HG03097 (cell line): ENCODE results near the gene RAP2A.

ENCODE experiments used
- ATAC-seq: cut with Tn5 transposase; IDR thresholded peaks from one replicate; pipeline ENCODE4 v1.9.1; 2021; ENCODE audit not compliant: unreplicated experiment, low FRiP score

RAP2A gene

GRCh38 chr13:97445522-97446187 lies 11.7 kb downstream of the RAP2A start:
- ATAC-seq: no peak

GRCh38 chr13:97446448-97446847 lies 12.5 kb downstream of the RAP2A start:
- no peak for ATAC-seq

- ATAC-seq: peak; percentile 69
Observed at GRCh38 chr13:97448503-97449251, 14.7 kb downstream of the RAP2A start.

- no peak for ATAC-seq
Observed at GRCh38 chr13:97454699-97455098, 20.7 kb downstream of the RAP2A start.

- no peak for ATAC-seq
Observed at GRCh38 chr13:97456047-97456446, 22.1 kb downstream of the RAP2A start.

- no peak for ATAC-seq
Observed at GRCh38 chr13:97459215-97459777, 25.3 kb downstream of the RAP2A start.

GRCh38 chr13:97460004-97460775 lies 26.2 kb downstream of the RAP2A start:
- peak; percentile 94 for ATAC-seq

- no peak for ATAC-seq
Observed at GRCh38 chr13:97460853-97461252, 26.9 kb downstream of the RAP2A start.

- ATAC-seq: no peak
Observed at GRCh38 chr13:97464561-97464960, 30.6 kb downstream of the RAP2A start.

- no peak for ATAC-seq
Observed at GRCh38 chr13:97466722-97467121, 32.8 kb downstream of the RAP2A start.

GRCh38 chr13:97468331-97468730 lies 34.4 kb downstream of the RAP2A start:
- no peak for ATAC-seq

GRCh38 chr13:97471711-97472110 lies 37.7 kb downstream of the RAP2A start:
- ATAC-seq: no peak

- no peak for ATAC-seq
Observed at GRCh38 chr13:97474349-97474980, 40.5 kb downstream of the RAP2A start.

- no peak for ATAC-seq
Observed at GRCh38 chr13:97475011-97475410, 41.0 kb downstream of the RAP2A start.

GRCh38 chr13:97477844-97478243 lies 43.9 kb downstream of the RAP2A start:
- ATAC-seq: no peak

GRCh38 chr13:97478247-97478646 lies 44.3 kb downstream of the RAP2A start:
- ATAC-seq: no peak

GRCh38 chr13:97483465-97483864 lies 49.5 kb downstream of the RAP2A start:
- ATAC-seq: no peak

GRCh38 chr13:97484301-97484700 lies 50.3 kb downstream of the RAP2A start:
- no peak for ATAC-seq

GRCh38 chr13:97485320-97485719 lies 51.4 kb downstream of the RAP2A start:
- ATAC-seq: no peak

GRCh38 chr13:97490702-97491307 lies 56.8 kb downstream of the RAP2A start:
- no peak for ATAC-seq
